ENCODE data around the gene TEX10.

The TEX10 gene

DNA sequence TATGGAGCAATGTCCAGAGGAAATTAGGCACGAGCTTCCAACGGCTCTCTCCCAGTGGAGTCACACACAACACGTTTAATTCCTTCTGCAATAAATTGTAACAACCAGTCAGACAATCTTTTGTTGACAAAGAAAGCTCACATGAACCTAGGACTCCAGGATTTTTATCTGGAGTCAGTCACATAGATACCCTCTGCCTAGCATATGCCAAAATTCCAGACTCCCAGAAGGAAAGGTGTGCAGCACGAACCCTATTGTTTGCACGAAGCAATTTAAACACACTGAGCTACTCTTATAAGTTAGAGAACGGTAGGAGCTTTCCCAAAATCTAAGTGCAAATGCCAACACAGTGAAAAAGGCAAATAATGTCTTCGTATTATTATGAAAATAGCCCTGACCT, 67.1 kb downstream of the TEX10 start:
- Histone ChIP-seq H2AK5ac (ENCODE audit: low read depth, low read length) (no peak overlapping the region), H3K14ac (ENCODE audit: low read length) (no peak overlapping the region), H3K27ac (replicated peaks; ENCODE audit: low read length) (no peak overlapping the region), H2AFZ (ENCODE audit: low read length) (no peak overlapping the region), H3K4me2 (ENCODE audit: insufficient read depth, low read length, poor library complexity, severe bottlenecking) (no peak overlapping the region), H3K27me3 (ENCODE audit: control insufficient read depth in 3 of 3, insufficient read depth in 3 of 3, low read depth in 1 of 3, low read length in 3 of 3) (no peaks in the 10 kb centered on the region), H3K9ac (ENCODE audit: low read depth, low read length, poor library complexity) (no peak overlapping the region), H3K4ac (ENCODE audit: low read length) (no peak overlapping the region), H3K79me1 (ENCODE audit: low read depth, low read length) (no peaks in the 10 kb centered on the region), H2BK5ac (ENCODE audit: low read length) (no peak overlapping the region), H3K4me3 (ENCODE audit: low read length in 2 of 2) (no peak overlapping the region), H2BK120ac (ENCODE audit: low read depth, low read length) (no peak overlapping the region), H3K9me3 (replicated peaks in 1 of 2; ENCODE audit: control insufficient read depth in 2 of 2, insufficient read depth in 1 of 2, low read depth in 1 of 2, low read length in 2 of 2) (peaks cover 7 to 43% of the 10 kb centered on the region in 2 donors), H3K18ac (ENCODE audit: low read length) (no peak overlapping the region), H3K4me1 (ENCODE audit: control insufficient read depth in 2 of 2, insufficient read depth in 1 of 2, low read depth in 1 of 2, low read length in 2 of 2) (no peaks in the 10 kb centered on the region), H4K8ac (ENCODE audit: low read depth, low read length) (no peak overlapping the region), H4K91ac (ENCODE audit: low read depth, low read length, poor library complexity) (no peak overlapping the region), H3K23ac (ENCODE audit: low read depth, low read length, poor library complexity) (no peak overlapping the region), H2BK12ac (ENCODE audit: low read length) (no peak overlapping the region), H2BK15ac (ENCODE audit: low read length) (no peak overlapping the region), H3K36me3 (replicated peaks in 1 of 2; ENCODE audit: control insufficient read depth in 2 of 2, insufficient read depth in 2 of 2, low read length in 2 of 2) (peaks cover 7 to 86% of the 10 kb centered on the region in 2 donors)
- DNase-seq (ENCODE audit: low spot score): no peak
- WGBS, 2 donors (ENCODE audit: extremely low coverage in 2 of 2, insufficient read length in 2 of 2, insufficient replicate concordance in 1 of 2): no CpG with 5 or more reads among the region's 7 CpGs

DNA sequence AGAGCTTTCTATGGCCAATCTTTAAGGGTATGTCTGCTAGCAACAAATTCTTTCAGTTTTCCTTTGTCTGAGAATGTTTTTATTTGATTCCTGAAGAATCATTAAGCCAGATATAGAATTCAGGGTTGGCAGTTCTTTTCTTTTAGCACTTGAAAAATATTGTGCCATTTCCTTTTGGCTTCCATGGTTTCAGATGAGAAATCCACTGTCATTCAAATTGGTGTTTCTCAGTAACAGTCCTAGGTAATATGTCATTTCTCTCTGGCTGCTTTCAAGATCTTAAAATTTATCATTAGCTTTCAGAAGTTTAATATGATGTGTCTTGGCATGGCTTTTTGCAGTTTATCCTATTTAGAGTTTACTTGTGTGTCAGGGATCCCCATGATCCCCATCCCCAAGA, 67.7 kb downstream of the TEX10 start:
- Histone ChIP-seq H4K8ac (ENCODE audit: low read depth, low read length) (no peak overlapping the region), H3K9ac (ENCODE audit: low read depth, low read length, poor library complexity) (no peak overlapping the region), H3K27me3 (ENCODE audit: control insufficient read depth in 3 of 3, insufficient read depth in 3 of 3, low read depth in 1 of 3, low read length in 3 of 3) (no peaks in the 10 kb centered on the region), H3K4me2 (ENCODE audit: insufficient read depth, low read length, poor library complexity, severe bottlenecking) (no peak overlapping the region), H3K23ac (ENCODE audit: low read depth, low read length, poor library complexity) (no peak overlapping the region), H3K27ac (replicated peaks; ENCODE audit: low read length) (no peak overlapping the region), H2BK15ac (ENCODE audit: low read length) (no peak overlapping the region), H3K18ac (ENCODE audit: low read length) (no peak overlapping the region), H2AK5ac (ENCODE audit: low read depth, low read length) (no peak overlapping the region), H3K9me3 (replicated peaks in 1 of 2; ENCODE audit: control insufficient read depth in 2 of 2, insufficient read depth in 1 of 2, low read depth in 1 of 2, low read length in 2 of 2) (peaks cover 7 to 43% of the 10 kb centered on the region in 2 donors), H2BK12ac (ENCODE audit: low read length) (no peak overlapping the region), H2AFZ (ENCODE audit: low read length) (no peak overlapping the region), H2BK5ac (ENCODE audit: low read length) (no peak overlapping the region), H3K4me3 (ENCODE audit: low read length in 2 of 2) (no peak overlapping the region), H3K4ac (ENCODE audit: low read length) (no peak overlapping the region), H4K91ac (ENCODE audit: low read depth, low read length, poor library complexity) (no peak overlapping the region), H3K4me1 (ENCODE audit: control insufficient read depth in 2 of 2, insufficient read depth in 1 of 2, low read depth in 1 of 2, low read length in 2 of 2) (no peaks in the 10 kb centered on the region), H3K36me3 (replicated peaks in 1 of 2; ENCODE audit: control insufficient read depth in 2 of 2, insufficient read depth in 2 of 2, low read length in 2 of 2) (peaks cover 7 to 86% of the 10 kb centered on the region in 2 donors), H3K79me1 (ENCODE audit: low read depth, low read length) (no peaks in the 10 kb centered on the region), H2BK120ac (ENCODE audit: low read depth, low read length) (no peak overlapping the region), H3K14ac (ENCODE audit: low read length) (no peak overlapping the region)
- no peak for DNase-seq (ENCODE audit: low spot score)

DNA sequence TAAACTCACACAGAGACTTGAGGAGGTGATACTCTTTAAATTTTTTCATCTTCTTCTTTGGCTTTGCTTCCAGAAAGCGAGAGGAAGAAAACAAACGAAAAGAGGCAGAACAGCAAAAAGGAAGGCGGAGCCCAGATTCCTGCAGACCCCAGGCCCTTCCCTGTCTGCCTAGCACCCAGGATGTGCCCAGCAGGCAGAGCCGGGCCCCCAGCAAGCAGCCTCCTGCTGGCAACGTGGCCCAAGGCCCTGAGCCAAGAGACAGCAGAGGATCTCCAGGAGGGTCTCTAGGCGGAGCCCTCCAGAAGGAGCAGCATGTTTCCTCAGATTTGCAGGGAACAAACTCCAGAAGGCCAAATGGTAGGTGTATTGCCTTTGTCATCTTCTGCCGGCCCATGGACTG, 68.5 kb downstream of the TEX10 start:
- Histone ChIP-seq H3K79me1 (ENCODE audit: low read depth, low read length) (no peaks in the 10 kb centered on the region), H3K4me2 (ENCODE audit: insufficient read depth, low read length, poor library complexity, severe bottlenecking) (no peak overlapping the region), H2AFZ (ENCODE audit: low read length) (no peak overlapping the region), H4K91ac (ENCODE audit: low read depth, low read length, poor library complexity) (no peak overlapping the region), H3K9ac (ENCODE audit: low read depth, low read length, poor library complexity) (no peak overlapping the region), H3K36me3 (replicated peaks in 1 of 2; ENCODE audit: control insufficient read depth in 2 of 2, insufficient read depth in 2 of 2, low read length in 2 of 2) (peaks cover 7 to 85% of the 10 kb centered on the region in 2 donors), H3K4ac (ENCODE audit: low read length) (no peak overlapping the region), H3K9me3 (replicated peaks in 1 of 2; ENCODE audit: control insufficient read depth in 2 of 2, insufficient read depth in 1 of 2, low read depth in 1 of 2, low read length in 2 of 2) (peaks cover 7 to 39% of the 10 kb centered on the region in 2 donors), H3K27ac (replicated peaks; ENCODE audit: low read length) (no peak overlapping the region), H3K4me1 (ENCODE audit: control insufficient read depth in 2 of 2, insufficient read depth in 1 of 2, low read depth in 1 of 2, low read length in 2 of 2) (no peaks in the 10 kb centered on the region), H2BK12ac (ENCODE audit: low read length) (no peak overlapping the region), H3K4me3 (ENCODE audit: low read length in 2 of 2) (no peak overlapping the region), H3K23ac (ENCODE audit: low read depth, low read length, poor library complexity) (no peak overlapping the region), H2BK15ac (ENCODE audit: low read length) (no peak overlapping the region), H4K8ac (ENCODE audit: low read depth, low read length) (no peak overlapping the region), H2BK5ac (ENCODE audit: low read length) (no peak overlapping the region), H3K27me3 (ENCODE audit: control insufficient read depth in 3 of 3, insufficient read depth in 3 of 3, low read depth in 1 of 3, low read length in 3 of 3) (no peaks in the 10 kb centered on the region), H3K14ac (ENCODE audit: low read length) (no peak overlapping the region), H3K18ac (ENCODE audit: low read length) (no peak overlapping the region), H2BK120ac (ENCODE audit: low read depth, low read length) (no peak overlapping the region), H2AK5ac (ENCODE audit: low read depth, low read length) (no peak overlapping the region)
- no peak for DNase-seq (ENCODE audit: low spot score)
- no CpG with 5 or more reads among the region's 7 CpGs for WGBS, 2 donors (ENCODE audit: extremely low coverage in 2 of 2, insufficient read length in 2 of 2, insufficient replicate concordance in 1 of 2)

DNA sequence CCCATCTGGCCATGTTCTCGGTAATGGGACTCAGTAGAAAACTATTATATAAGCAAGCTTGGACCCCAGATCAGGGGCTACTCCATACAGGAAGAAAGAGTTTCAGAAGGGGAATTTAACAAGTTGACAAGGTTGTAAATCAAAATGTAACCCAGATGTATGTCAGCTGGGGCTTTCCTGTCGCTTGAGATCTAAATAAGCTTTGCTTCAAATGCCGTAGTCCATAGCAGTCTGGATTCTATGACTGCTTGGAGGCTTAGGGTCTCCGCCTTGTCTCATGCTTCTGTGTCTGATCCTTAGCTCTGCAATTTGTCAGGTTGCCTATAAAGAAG, 70.4 kb downstream of the TEX10 start:
- Histone ChIP-seq H2AFZ (ENCODE audit: low read length) (no peak overlapping the region), H4K91ac (ENCODE audit: low read depth, low read length, poor library complexity) (no peak overlapping the region), H3K4me2 (ENCODE audit: insufficient read depth, low read length, poor library complexity, severe bottlenecking) (no peak overlapping the region), H3K4ac (ENCODE audit: low read length) (no peak overlapping the region), H3K27me3 (ENCODE audit: control insufficient read depth in 3 of 3, insufficient read depth in 3 of 3, low read depth in 1 of 3, low read length in 3 of 3) (no peaks in the 10 kb centered on the region), H3K4me3 (ENCODE audit: low read length in 2 of 2) (no peak overlapping the region), H2BK5ac (ENCODE audit: low read length) (no peak overlapping the region), H2AK5ac (ENCODE audit: low read depth, low read length) (no peak overlapping the region), H3K9ac (ENCODE audit: low read depth, low read length, poor library complexity) (no peak overlapping the region), H3K18ac (ENCODE audit: low read length) (no peak overlapping the region), H3K36me3 (replicated peaks in 1 of 2; ENCODE audit: control insufficient read depth in 2 of 2, insufficient read depth in 2 of 2, low read length in 2 of 2) (peaks cover 5 to 80% of the 10 kb centered on the region in 2 donors), H2BK15ac (ENCODE audit: low read length) (no peak overlapping the region), H3K14ac (ENCODE audit: low read length) (no peak overlapping the region), H3K27ac (replicated peaks; ENCODE audit: low read length) (no peak overlapping the region), H3K9me3 (replicated peaks in 1 of 2; ENCODE audit: control insufficient read depth in 2 of 2, insufficient read depth in 1 of 2, low read depth in 1 of 2, low read length in 2 of 2) (peaks cover 5 to 28% of the 10 kb centered on the region in 2 donors), H3K79me1 (ENCODE audit: low read depth, low read length) (no peaks in the 10 kb centered on the region), H2BK120ac (ENCODE audit: low read depth, low read length) (no peak overlapping the region), H2BK12ac (ENCODE audit: low read length) (no peak overlapping the region), H3K23ac (ENCODE audit: low read depth, low read length, poor library complexity) (no peak overlapping the region), H3K4me1 (ENCODE audit: control insufficient read depth in 2 of 2, insufficient read depth in 1 of 2, low read depth in 1 of 2, low read length in 2 of 2) (no peaks in the 10 kb centered on the region), H4K8ac (ENCODE audit: low read depth, low read length) (peak overlapping the region; percentile 52)
- WGBS, 2 donors (ENCODE audit: extremely low coverage in 2 of 2, insufficient read length in 2 of 2, insufficient replicate concordance in 1 of 2): no CpG with 5 or more reads among the region's 4 CpGs
- DNase-seq (ENCODE audit: low spot score): no peak
